Esophagus mucosa (tissue), 1 donor: Measurements from ENCODE around the gene HOXA3. TPM values are rescaled to one million over a fixed set of nuclear protein-coding genes. Genes with fewer than 3 reads are reported as not detected.

Experiments
- ATAC-seq: fragments of 200-7000 bp; cut with Tn5 transposase; one replicate; pipeline ENCODE4 v1.9.1; 2020
- total RNA-seq: library from RNA; stranded (reverse); gene quantifications from one replicate; pipeline ENCODE4 v1.2.4, GENCODE V29; 2023
- donor health status: DM: yes; HTN: yes; CAD: no.

Gene HOXA3
- total RNA-seq, 1 donor from 2014 or later = 5.4 TPM

DNA sequence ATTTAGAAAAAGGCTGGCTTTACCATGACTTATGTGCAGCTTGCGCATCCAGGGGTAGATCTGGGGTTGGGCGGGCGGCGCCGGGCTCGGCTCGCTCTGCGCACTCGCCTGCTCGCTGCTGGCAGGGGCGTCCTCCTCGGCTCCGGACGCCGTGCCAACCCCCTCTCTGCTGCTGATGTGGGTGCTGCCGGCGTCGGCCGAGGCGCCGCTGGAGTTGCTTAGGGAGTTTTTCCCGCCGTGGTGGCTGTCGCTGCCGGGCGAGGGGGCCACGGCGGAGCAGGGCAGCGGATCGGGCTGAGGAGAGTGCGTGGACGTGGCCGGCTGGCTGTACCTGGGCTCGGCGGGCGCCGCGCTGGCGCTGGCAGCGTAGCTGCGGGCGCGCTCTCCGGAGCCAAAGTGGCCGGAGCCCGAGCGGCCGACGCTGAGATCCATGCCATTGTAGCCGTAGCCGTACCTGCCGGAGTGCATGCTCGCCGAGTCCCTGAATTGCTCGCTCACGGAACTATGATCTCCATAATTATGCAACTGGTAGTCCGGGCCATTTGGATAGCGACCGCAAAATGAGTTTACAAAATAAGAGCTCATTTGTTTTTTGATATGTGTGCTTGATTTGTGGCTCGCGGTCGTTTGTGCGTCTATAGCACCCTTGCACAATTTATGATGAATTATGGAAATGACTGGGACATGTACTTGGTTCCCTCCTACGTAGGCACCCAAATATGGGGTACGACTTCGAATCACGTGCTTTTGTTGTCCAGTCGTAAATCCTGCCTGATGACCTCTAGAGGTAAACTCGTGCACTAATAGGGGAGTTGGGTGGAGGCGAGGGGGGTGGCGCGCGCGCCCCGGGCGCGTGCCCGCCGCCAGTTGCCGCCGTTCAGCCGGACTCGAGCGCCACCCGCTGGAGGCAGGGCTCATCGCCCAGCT is 9.1 kb downstream of the HOXA3 start, which contains the start of gene HOXA5:
Gene HOXA5 (minus strand): TSS at position 659 of the 927 bp plus-strand sequence. CDS start 74 bp downstream, at position 585.
- ATAC-seq = peak; percentile 93

DNA sequence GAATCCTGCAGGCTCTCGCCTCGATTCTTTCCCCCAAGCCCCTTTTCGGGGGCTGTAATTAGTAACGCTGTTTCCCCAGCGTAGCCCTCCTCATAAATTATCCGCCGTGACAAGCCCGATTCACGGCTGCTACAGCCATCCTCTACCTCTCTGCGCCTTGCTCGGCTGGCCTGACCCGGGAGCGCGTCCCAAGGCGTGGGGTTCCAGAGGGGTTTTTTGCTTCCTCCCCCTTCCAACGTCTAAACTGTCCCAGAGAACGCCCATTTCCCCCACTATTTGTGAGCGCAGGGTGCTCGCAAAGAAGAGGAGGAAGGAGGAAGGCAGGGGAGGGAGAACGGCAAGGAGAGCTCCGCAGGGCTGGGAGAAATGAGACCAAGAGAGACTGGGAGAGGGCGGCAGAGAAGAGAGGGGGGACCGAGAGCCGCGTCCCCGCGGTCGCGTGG is 9.8 kb downstream of the HOXA3 start:
- ATAC-seq = peak; percentile 4

DNA sequence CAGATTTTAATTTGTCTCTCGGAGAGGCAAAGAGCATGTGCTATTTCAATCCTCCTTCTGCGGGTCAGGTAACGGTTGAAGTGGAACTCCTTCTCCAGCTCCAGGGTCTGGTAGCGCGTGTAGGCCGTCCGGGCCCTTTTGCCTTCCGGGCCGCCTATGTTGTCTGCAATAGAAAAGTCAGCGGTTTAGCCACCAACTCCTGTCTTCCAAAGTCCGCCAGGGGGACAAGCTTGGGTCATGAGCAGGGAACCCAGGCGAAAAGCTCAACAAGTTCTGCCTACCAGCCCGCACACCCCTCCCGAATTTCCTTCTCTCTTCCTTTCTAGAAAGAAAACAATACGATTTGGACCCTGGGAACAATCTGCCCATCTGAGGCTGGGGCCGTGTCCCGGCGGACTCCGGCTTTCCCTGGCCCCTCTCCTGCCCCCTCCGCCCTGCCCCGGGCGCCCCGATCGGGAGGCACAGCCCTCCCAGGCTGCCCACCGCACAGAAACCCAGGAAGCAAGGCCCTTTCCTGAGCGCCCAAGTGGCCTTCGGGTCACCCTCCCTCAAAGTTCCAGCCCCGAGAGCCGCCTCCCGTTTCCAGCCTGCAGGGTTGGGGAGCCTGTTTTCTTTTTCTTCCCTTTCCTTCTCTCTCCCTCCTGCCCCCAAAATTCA is 10.3 kb downstream of the HOXA3 start:
- no peak for ATAC-seq

DNA sequence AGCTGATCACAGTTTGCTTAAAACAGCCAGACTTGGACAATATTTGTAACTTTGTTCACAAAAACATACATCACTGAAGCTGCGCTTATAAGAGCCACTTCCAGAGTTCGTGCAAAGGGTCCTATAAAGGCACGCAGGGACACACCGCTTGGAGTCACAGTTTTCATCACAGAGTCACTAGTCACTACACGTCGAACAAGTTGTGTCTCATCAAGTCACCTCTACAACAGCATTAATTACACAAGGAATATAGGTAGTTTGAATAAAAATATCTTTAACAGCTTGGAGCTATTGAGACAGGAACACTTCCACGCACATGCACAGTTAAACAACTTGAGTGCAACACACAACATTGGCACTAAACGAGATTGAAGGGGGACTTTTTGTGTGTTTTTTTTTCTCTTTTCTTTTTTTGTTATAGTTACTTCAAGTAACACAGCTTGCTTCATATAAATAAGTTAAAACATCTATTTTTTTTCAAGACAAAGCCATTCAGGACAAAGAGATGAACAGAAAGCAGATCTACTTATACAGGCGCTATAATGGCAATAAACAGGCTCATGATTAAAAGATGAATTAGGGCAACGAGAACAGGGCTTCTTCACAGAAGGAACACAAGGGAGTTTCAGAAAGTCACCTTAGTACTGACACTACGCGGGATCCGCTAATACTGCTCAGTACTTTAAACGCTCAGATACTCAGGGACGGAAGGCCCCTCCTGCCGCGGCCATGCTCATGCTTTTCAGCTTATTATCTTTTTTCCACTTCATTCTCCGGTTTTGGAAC is 11.1 kb downstream of the HOXA3 start:
- no peak for ATAC-seq

DNA sequence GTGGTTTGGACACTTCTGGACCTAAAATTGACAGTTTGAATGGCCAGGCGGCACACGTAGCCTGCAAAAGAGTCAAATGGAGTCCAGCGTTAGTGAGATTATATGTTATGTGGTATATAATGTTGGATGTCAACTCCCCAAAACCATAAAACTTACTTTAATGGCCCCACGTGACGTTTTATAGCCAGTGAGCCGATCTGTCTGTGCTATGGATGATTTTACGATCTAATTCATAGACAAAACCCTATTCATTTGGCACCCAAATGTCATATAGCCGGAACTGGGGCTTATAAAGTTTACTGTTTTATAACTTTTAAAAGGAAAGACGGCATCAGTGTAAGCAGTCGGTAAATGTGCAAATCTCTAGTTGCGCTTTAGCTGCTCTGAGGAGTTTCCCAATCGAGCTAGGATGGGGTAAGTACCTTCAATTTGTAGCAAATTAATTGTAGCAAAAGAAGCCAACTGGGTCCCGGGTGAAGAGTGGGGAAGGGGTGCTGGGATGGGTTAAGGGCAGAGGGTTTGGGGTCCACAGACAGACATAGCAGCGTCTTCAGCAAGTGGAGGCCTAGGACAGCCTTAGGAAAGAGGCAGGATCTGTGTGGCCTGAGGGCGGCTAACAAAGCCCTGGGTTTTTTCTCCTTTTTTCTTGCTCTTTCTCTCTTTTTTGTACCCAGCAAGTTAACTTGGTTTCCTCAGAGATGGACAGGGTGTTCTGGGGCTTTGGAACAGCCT is 12.1 kb downstream of the HOXA3 start:
- no peak for ATAC-seq

DNA sequence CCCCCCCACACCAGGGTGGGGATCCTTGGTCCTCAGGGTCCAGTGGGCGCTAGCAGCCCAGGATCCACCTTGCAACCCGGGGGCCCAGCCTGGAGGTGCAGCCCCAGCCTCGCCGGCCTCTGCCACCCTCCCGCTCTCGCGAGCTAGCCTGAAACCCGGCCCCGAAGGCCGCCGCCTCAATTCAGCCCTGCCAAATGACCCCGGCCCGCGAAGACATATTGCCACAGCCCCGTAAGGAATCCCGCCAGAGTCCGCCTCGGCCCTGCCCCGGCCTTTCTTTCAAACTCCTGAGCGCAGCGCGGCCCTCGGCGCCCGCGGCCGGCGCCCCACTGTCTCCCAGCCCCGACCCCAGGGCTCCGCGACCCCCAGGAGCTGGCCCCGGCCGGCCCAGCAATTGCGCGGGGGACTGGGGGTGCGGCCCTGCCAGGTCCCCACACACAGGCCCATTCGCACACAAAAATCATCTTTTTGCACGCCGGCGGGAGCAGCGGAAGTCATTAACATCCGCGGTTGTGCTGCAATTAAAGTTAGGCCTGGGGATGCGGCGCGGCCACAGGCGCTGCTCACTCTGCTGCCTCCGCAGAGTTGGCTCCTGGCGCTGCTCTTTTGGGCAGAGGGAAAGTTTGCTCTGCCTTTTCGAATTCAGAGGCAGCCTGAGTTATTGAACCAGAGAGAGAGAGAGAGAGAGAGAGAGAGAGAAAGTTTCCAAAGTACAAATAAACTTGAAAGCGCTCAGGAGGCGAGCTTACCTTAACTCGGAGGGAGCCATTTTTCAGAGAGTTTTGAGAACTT is 12.9 kb downstream of the HOXA3 start:
- no peak for ATAC-seq

DNA sequence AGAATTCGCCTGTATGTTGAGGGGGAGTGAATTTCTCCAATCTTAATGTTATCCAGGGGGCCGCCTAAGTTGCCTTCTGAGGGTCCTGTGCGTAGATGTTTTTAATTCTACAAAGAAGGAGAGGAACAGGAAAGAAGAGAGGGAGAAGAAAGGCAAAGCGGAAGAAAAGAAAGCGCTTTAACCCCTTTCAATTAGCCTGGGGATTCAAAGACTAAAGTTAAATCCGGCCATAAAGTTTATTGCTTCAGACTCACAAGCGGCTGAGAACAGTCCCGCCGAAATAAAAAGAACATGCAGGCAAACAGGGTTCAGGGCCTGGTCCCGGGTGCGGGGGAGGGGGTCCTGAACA is 13.4 kb downstream of the HOXA3 start:
- ATAC-seq = no peak

DNA sequence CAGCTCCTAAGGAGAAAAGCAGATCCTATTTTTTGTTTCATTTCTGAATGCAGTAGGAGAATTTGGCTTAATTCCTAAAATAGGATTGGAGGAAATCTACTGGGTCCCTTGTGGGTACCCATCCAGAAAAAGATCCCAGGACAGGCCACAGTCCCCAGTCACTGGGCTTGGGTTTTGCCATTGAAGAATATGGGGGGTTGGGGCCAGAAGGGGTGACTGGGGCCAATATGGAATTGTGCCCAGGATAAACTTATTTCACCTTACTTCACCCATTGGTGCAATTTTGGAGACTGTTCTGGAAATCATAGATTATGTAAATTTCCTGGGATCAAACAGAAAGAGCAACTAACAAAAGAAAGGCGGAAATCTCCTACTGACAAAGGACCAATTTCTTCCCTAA is 13.9 kb downstream of the HOXA3 start:
- no peak for ATAC-seq

DNA sequence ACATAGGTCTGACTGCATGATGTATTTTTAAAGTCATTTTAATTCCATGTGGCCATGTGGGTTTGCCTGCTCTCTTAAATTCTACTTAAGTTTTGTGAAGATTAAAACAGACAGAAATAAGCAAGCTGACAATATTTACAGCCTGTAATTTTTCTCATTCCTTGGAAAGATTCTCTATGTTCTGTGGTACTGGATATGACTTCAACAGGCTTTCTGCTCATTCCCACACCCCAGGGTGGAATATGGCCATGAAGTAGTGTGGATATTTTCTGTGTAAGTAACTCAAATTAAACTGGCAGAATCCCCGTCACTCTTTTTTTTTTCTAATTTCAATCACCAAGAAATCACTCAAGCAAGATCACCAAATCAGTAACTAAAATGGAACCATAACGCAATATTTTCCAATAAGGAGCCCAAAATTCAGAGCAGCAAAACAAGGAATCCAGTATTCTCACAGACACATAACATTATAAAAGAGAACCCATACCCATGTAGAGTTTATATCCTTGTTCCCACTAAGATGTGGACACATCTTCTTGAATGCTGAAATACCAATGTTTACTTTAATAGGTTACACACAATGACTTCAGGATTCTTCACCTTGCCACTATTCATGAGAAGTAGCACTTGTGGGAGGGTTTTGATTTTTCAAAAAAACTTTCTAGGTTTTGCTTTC is 14.6 kb downstream of the HOXA3 start:
- ATAC-seq = no peak

DNA sequence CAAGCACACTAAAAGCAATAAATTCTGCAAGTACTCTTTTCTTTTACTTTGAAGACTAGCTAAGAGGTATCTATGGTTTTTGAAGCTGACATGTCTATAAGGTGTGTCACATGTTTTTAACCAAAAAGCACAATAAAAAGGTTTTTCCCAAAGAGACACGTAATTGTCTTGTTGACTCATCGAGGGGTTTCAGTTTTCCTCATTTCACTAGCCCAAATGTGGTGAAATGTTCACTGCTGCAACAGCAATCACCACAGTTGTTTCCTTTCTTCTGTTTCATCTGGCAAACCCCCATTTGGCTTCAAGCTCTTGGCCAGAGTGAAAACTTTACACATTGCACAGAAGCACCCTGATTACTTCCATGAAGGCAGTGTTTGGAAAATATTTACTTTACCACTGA is 18.0 kb downstream of the HOXA3 start:
- ATAC-seq = no peak

DNA sequence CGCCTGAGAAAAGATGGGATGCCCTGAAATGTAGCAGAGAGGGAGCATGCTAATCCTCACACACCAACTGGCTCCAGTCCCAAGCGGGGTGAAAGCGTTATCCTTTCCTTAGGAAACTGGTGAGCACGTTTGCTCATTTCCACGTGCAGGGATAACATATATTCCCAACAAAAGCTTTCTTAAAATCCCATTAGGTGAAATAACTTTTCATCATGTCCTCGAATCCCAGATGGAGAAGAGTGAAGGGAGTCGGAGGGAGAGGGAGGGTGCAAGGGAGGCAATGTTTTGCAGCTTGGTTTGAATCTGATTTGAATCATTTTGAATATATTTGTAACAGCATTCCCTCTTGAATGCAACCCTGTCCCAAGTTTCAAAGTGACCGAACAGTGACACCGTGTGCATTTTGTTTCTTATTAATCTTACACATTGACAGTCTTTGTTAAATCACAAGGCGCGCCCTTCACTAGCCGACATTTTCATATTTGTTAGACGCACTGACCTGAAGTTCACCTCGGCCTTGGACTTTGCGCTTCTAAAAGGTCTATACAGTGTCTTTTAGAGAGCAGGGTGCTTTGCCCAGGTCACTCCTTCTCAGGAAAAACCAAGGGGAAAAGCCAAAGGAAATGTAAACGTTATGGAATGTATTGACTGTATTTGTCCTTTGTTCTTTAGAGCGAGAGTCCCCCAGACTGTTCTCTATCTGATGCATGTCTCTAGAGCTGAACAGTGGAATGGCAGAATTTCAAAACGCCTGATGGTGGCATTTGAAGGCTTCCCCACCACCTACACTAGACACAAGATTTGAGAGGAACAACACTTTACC is 18.8 kb downstream of the HOXA3 start:
- ATAC-seq = no peak

DNA sequence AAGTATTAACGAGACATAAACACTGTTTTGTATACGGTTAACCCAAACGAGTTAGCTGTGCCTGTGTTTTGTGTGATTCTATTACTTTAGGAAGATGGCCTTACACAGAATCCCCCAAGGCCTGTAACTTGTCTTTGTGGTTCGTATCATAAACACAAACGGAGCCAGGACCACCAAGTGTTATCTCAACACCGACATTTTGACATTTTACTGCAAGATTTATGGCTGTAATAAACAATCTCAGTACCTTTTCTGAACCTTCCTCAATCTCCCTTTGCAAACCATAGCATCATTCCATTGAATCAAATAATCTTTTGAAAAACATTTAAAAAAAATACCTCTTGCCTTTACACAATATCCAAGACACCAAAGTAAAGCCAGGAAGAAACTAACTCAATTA is 19.4 kb downstream of the HOXA3 start:
- no peak for ATAC-seq

DNA sequence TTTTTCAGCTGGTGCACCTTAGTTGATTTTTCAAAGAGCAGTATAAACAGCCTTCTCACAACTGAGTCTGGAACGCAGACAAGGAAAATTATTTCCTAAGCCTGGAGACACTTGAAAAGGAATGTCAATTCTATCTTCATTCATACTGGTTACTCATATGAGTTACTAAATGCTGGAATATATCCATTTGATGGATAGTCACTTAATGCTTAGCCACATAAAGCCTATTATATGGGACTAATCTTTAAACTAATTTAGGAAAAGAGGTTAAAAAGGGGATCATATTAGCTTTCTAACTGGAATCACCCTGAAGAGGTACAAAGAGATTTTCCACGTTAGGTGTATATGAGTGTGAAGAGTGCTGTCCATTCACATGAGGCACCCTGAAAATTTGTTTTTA is 20.2 kb downstream of the HOXA3 start:
- no peak for ATAC-seq

DNA sequence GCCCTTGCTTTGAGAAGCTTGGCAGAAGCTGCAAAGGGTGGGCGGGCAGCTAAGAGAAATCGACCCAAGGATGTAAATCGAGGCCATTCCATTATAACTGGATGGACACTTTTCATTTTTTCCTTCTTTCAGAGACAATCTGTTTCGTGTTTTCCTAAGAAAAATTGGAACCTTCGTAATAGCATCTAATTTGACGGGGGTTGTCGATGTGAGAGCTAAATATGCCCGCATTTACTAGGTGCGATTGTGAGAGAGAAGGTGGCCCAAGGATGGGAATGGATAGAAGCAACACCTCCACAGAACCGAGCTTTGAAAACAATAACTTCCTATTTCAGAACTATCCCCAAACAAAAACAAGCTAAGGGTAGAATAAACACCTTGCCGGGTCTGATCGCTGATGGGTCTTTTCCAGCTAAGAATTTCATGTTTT is 21.0 kb downstream of the HOXA3 start:
- ATAC-seq = no peak

DNA sequence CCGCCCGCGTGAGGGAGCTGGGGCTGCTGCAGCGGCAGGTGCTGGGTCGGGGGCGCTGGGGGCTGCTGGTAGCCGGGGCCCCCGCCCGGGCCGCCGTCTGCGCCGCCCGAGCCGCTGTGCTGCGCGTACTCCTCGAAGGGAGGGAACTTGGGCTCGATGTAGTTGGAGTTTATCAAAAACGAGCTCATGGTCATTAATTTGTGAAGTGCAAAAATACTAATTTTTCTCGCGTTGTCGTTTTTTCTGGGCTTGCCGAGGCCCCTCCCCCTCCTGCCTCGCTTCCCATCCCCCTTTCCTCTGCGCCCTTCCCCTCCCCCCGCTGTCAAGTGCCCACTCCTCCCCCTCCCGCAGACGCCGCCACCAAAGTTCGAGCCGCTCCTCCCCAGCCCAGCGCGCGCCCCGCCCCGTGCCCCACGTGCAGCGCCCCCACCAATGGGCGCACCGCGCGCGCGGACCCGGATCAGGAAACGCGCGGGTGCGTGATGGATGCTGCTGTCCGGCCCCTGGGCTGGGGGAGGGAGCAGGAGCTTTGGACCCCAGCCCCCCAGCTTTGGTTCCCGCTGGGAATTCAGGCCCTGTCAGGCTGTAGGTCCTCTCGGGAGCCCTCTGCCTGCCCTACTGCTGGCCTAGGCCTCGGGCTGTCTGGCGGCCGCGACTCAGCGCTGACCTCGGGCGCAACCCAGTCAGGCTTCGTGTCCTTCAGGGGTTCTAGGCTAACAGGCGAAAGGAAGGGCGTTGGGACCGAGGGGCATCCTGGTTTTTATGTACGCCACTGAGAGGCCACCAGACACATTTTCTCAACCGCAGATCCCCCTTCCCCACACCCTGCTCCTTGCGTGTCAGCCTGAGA is 21.6 kb downstream of the HOXA3 start, which contains the start of gene HOXA4:
Gene HOXA4 (minus strand): TSS at position 218 of the 850 bp plus-strand sequence. CDS start 24 bp downstream, at position 194.
- peak; percentile 99 for ATAC-seq

DNA sequence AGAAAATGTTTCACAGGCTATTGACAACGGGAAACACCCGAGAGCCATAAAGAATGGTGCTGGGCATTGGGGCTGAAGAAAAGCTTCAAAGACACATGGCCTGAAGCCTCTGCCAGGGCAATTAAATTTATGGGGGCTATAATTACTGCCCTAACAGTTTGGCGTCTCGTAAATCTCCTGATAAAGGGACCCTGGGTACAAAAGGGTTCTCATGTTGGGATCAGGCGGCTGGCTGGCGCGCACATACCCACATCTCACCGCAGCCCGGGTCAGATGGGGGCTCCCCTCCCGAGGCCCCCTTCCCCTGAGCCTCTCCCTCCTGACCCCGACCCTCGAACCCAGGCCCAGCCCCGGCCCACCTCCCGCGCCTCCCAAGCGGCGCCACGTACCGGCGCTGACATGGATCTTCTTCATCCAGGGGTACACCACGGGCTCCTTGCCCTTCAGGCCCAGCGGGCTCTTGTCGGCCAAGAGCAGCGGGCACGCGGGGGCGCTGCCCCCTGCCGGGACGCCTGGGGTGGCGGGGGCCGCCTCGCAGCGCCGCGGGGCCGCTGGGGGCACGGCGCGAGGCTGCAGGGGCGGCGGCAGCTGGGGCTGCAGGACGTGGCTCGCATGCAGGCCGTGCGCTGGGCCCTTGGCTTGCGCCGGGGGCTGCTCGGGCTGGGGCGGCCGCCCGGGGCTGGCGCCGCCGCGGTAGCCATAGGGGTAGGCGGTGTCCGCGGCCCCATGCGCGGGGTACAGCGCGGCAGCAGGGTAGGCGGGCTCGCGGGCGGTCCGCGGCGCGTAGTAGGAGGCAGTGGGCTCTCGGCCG is 22.4 kb downstream of the HOXA3 start:
- ATAC-seq = peak; percentile 45

DNA sequence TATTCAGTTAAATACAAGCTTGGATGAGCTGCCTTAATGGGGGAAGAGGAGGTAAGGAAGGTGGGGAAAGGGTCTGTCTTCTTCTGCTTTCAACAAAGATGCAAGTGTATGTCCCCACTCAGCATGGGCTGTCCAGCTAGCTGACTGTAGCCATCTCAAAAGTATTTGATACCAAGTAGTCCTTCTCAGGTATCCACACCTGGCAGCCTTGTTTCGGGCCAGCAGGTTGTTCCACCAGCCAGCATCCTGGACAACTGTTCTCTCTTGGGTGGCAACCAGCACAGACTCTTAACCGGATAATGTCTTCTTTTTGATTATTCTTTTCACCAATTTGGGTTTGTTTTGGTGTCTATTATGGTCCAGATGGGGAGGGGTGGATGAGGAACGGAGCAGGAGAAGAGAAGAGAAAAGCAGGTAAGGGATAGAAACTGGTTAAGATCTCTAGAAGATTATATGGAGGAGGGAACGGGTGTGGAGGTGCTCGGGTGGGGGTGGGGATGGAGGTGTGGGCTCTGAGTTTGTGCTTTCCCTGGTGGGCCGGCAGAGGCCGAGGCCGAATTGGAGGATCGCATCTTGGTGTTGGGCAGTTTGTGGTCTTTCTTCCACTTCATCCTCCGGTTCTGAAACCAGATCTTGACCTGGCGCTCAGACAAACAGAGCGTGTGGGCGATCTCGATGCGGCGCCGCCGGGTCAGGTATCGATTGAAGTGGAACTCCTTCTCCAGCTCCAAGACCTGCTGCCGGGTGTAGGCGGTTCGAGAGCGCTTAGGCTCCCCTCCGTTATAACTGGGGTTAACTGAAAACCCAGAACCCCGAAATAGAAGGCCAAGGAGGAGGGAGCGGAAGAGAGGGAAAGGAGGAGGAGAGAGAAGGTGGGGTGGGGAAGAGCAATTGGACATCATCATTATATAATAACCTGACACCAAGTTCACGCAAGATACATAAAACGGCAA is 23.3 kb downstream of the HOXA3 start:
- no peak for ATAC-seq
